ENCODE measurements around the gene METTL25B.
A peak's percentile ranks its signal among the peaks of the same experiment; 100 is the strongest.
"Not testable (repeated sequence)": the region's sequence is repeated elsewhere in the genome, so short reads cannot be mapped to it uniquely, and the experiment has no call there.

The METTL25B gene

GRCh38 chr1:156750191-156750672, 22.0 kb downstream of the METTL25B start:
- no peak for DNase-seq

GRCh38 chr1:156750711-156751450, 22.6 kb downstream of the METTL25B start:
- DNase-seq, result no peak

- no peak for DNase-seq
These were observed 23.1 kb downstream of the METTL25B start, which contains the start of gene HDGF for GRCh38 chr1:156751451-156751756. Gene HDGF, minus strand, starts transcription at chr1:156751675. Its CDS starts 246 bp downstream, at chr1:156751429.

GRCh38 chr1:156751757-156752481, 23.6 kb downstream of the METTL25B start:
- DNase-seq, result peak; percentile 94

GRCh38 chr1:156752843-156753482, 24.7 kb downstream of the METTL25B start:
- no peak for DNase-seq

GRCh38 chr1:156754219-156754618, 25.9 kb downstream of the METTL25B start:
- DNase-seq, result peak; percentile 94

- DNase-seq, result no peak
These were observed 27.3 kb downstream of the METTL25B start for GRCh38 chr1:156755527-156755950.

GRCh38 chr1:156756355-156756754, 28.1 kb downstream of the METTL25B start:
- no peak for DNase-seq

GRCh38 chr1:156757572-156758253, 29.4 kb downstream of the METTL25B start:
- DNase-seq, result not testable (repeated sequence)

GRCh38 chr1:156760092-156760795, 32.0 kb downstream of the METTL25B start:
- no peak for DNase-seq

GRCh38 chr1:156760796-156761104, 32.5 kb downstream of the METTL25B start:
- DNase-seq, result no peak

- DNase-seq, result not testable (repeated sequence)
These were observed 36.9 kb downstream of the METTL25B start for GRCh38 chr1:156765136-156765535.

- DNase-seq, result no peak
These were observed 37.4 kb downstream of the METTL25B start for GRCh38 chr1:156765666-156766065.

- no peak for DNase-seq
These were observed 38.2 kb downstream of the METTL25B start for GRCh38 chr1:156766298-156767100.

- peak; percentile 97 for DNase-seq
These were observed 39.0 kb downstream of the METTL25B start, which contains the start of gene PRCC for GRCh38 chr1:156767101-156767878. Gene PRCC, plus strand, starts transcription at chr1:156767535. Its CDS starts 237 bp downstream, at chr1:156767772.

- no peak for DNase-seq
These were observed 39.8 kb downstream of the METTL25B start for GRCh38 chr1:156767879-156768604.

GRCh38 chr1:156768610-156769295, 40.5 kb downstream of the METTL25B start:
- no peak for DNase-seq

- no peak for DNase-seq
These were observed 44.0 kb downstream of the METTL25B start for GRCh38 chr1:156772222-156772621.

- no peak for DNase-seq
These were observed 44.6 kb downstream of the METTL25B start for GRCh38 chr1:156772728-156773497.

Measured in NCI-H1436 (cell line).